Cardiac fibroblast (primary cell): ENCODE measurements around the gene PLEKHG3.
"Not testable (repeated sequence)": the region's sequence is repeated elsewhere in the genome, so short reads cannot be mapped to it uniquely, and the experiment has no call there.

Experiments used
- DNase-seq, 2 donors: peaks; one replicate each; pipeline versions ENCODE4 v3.0.0 to v3.0.0-alpha.2; 2010; ENCODE audit warnings: low read depth in 2 of 2
- H3K4me3 ChIP-seq, 2 donors: replicated peaks in 1 of 2; 1 replicate in 1 of 2; 2 replicates in 1 of 2; pipeline ENCODE4 v1.5.1; 2011; ENCODE audit warnings: low read depth in 2 of 2, low read length in 2 of 2, mild to moderate bottlenecking in 2 of 2, moderate library complexity in 1 of 2
- CTCF ChIP-seq: IDR thresholded peaks from one replicate; pipeline ENCODE4 v1.5.1; 2011; ENCODE audit warnings: low read depth, mild to moderate bottlenecking, low read length, inconsistent platforms

PLEKHG3 gene

GRCh38 chr14:64685371-64686281, 18.6 kb upstream of the PLEKHG3 start:
- H3K4me3 ChIP-seq: no peak overlapping the region
- DNase-seq: no peak
- no peak for TF ChIP-seq CTCF

GRCh38 chr14:64686282-64686615, 18.0 kb upstream of the PLEKHG3 start:
- H3K4me3 ChIP-seq: no peak overlapping the region
- DNase-seq: no peak
- TF ChIP-seq CTCF: no peak

- no peak overlapping the region for H3K4me3 ChIP-seq
- no peak for TF ChIP-seq CTCF
- DNase-seq: no peak
These were observed 16.2 kb upstream of the PLEKHG3 start for GRCh38 chr14:64688031-64688430.

- no peak for DNase-seq
- H3K4me3 ChIP-seq: no peak overlapping the region
- no peak for TF ChIP-seq CTCF
These were observed 15.4 kb upstream of the PLEKHG3 start for GRCh38 chr14:64688811-64689281.

- no peak overlapping the region for H3K4me3 ChIP-seq
- no peak for DNase-seq
- TF ChIP-seq CTCF: no peak
These were observed 14.9 kb upstream of the PLEKHG3 start for GRCh38 chr14:64689289-64689688.

- not testable (repeated sequence) for DNase-seq, H3K4me3 ChIP-seq
These were observed 13.6 kb upstream of the PLEKHG3 start for GRCh38 chr14:64690607-64691006.

- no peak for DNase-seq
- no peak for TF ChIP-seq CTCF
These were observed 12.8 kb upstream of the PLEKHG3 start for GRCh38 chr14:64691376-64691775.

More at GRCh38 chr14:64691376-64691775, 12.8 kb upstream of the PLEKHG3 start:
- no peak overlapping the region for H3K4me3 ChIP-seq
